Stimulated activated CD8-positive, alpha-beta memory T cell treated with anti-CD3 and anti-CD28 coated beads, Interleukin-12 subunit alpha, Interleukin-12 subunit beta, amount 100 ng/mL, for 1 hour (primary cell): ENCODE data around the gene RAMP3.
"Not testable (repeated sequence)": the region's sequence is repeated elsewhere in the genome, so short reads cannot be mapped to it uniquely, and the experiment has no call there.

Experiments used
- DNase-seq: peaks from one replicate; pipeline ENCODE4 v3.0.0-alpha.2; 2020; ENCODE audit warnings: low read depth

RAMP3 gene

DNA sequence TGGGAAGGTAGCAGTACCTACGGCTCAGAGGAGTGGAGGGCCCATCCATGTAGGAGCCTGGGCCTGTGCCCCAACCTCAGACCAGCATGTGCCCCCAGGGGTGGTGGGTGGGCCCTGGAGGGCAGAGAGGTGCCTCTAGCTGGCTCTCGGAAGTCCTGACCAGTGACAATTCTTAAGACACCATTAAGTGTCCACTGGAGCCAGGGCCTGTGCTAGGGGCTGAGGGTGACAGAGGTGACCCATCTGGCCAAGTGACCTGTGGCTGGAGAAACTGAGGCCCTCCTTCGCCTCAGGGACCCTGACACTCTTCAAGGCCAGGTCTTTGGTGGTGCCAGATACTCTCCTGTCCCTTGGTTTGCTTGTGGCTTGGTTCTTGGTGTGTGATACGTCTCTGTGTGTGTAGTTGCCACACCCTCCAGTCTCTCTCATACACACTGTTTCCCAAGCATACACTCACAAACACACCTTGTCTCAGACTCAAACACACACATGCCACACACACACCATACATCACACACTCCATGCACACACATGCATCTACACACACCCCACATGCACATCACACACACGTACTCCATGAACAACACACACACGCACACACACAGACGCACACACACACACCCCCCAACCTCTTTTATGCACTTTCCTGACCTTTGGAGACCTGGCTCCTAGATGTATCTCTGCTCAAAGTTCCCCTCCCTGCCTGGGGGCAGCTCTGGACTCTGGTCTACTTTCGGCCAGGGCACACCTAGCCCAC is 897 bp upstream of the RAMP3 start:
- no peak for DNase-seq

DNA sequence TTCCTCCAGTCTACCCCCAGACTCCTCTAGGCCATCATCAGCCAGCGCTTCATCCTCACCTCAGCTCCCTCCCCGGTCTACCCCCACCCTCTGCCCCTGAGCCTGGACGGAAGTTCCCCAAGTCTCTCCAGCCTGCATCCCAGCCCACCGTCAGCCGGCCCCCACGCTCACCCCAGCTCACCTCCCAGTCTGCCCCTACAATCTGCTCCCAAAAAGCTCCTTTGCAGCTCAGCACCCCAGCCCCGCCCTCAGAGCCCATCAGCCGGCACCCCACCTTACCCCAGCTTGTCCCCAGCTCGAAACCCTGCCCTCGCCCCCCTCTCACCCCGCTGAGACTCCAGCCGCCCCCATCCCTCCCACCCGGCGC is 322 bp upstream of the RAMP3 start:
- DNase-seq, result no peak

DNA sequence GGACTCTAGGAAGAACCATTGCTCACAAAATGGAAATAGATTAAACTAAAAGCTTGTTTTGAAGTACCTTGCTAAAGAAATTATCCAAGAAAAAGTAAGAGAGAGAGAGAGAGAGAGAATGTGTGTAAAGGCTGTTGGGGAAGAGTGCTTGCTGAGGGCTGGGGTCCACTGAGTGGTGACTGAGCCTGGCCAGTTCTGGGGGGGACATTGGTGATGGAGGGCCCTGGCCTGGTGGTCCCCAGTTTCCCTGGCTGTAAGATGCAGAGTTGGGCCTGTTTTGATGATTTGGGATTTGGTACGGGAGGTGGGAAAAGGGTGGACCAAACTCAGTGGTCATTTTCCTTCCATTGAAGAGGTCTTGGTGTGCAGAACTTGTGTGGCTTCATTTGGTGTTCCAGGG is 880 bp downstream of the RAMP3 start:
- DNase-seq, result no peak

DNA sequence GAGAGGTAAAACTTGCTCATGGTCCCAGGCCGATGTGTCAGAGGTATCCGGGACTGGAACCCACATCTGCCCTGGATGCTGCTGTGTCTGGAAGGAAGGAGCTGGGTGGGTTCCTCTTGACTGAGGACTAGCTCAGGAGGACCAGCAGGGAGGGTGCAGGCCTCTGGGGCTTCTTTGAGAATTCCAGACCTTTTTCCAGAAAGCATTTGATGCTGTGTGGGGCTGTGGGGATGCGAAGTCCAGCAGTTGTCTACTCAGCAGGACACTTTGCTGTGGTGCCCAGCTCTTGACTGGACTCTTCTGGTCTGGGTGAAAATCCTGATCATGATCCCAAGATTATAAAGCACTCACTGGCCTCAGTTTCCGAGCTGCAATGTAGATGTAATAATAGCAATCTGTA is 1.7 kb downstream of the RAMP3 start:
- DNase-seq, result no peak

DNA sequence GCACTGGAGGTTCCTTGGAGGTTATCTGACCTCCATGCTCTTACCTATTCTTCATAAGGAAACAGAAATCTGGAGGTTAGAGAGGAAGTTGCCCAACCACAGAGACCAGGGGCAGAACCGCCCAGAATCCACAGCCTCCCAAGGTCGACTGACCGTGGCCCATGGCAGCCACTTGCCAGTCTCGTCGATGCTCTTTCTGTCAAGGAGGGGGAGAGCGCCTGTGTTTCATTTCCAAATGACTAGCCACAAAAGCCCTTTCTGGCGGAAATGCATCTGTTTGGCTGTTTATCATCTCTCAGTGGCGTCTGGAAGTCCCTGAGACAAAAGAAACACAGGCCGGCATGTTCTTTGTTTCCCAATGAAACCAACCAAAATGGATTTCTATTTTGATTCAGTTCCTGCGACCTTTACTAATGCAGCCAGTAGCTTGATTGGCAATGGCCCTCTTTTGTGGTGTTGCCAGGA is 2.9 kb downstream of the RAMP3 start:
- no peak for DNase-seq

DNA sequence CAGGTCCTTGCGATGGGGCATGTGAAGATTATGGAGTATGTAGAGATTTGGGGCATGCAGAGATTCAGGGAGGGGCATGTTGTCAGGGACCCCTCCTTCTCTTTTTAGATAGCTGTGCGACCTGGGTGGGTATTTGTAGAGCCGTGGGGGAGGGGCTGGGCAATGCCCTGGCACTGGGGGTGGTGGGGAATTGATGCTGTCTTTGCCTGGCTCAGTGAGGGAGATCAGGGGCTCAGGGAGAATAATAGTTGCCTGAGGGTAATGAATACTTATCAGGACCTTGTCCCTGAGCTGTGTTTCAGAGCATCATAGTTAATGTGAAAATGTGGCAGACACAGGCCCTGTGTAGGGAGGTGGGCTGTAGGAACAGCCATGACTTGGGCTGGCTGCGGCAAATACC is 3.5 kb downstream of the RAMP3 start:
- no peak for DNase-seq

DNA sequence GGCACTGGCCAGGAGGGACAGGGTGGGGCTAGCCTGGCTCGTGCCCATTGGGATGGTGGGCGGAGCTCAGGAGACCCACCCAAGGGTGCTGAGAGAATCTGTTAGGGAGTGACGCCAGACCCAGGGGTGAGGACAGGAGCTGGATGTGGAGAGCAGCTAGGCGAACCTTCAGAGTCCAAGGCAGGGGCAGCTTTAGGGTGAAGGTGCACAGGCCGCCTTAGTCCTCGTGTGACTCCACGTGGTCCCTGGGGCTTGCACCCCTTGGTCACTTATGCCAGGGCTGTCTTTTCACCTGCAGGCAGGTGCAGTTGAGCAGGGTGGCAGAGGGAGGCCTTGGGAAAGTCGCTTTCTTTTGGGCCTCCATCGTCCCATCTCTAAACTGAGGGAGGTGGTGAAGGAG is 4.3 kb downstream of the RAMP3 start:
- no peak for DNase-seq

DNA sequence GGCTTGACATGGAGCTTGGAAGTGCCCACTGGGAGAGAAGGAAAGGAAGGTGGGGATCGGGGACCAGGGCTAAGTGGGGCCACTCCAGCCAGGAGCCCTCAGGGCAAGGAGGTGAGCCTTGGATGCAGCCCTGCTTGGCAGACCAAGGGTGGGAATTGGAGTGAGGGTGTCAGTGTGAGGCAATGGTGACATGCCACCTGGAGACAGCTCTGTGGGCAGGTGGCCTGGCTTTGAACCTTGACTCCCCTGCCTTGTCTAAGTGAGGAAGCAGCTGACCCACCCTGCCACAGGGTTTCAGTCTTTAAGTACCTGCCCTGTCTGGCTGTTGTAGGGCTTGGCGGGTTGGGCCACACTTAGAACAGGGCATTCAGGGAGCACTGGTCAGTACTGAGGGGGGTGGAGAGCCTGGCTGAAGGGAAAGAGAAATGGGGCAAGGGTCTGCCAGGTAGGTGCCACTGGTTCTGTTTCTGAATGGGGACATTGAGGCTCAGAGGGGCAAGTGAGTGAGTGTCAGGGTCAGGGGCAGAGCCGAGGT is 4.8 kb downstream of the RAMP3 start:
- no peak for DNase-seq

DNA sequence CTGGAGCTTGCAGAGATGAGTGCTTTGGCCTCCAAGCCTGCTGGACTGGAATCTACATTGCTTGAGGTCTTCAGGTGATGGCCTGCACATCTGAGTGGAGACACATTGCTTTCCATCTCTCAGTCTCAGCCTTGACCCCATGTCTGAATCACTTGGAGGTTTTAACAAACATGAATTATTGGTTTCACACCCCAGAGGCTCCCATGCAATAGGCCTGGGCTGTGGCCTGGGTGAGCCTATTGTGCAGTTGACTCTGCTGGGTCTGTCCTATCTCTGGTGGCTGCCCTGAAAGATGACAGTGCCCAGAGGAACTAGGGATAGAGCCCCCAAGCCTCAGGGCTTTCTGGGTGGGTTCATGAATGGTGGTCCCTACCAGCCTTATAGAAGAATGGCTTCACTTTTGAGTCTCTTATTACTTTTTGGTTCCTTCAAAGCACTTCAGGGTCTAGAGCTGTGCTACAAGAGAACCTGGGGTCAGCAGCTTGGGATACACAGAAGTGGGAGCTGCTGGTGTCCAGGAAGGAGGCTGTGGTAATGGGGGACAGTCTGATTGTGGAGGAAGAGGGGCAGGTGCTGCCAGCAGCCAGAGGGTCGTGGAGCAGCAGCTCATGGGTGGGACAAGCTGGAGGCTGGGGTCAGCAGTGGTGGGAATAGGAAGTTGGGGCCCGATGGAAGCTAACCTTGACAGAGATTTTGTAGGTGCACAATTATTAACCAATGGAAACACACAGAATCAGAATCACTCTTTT is 5.5 kb downstream of the RAMP3 start:
- no peak for DNase-seq

DNA sequence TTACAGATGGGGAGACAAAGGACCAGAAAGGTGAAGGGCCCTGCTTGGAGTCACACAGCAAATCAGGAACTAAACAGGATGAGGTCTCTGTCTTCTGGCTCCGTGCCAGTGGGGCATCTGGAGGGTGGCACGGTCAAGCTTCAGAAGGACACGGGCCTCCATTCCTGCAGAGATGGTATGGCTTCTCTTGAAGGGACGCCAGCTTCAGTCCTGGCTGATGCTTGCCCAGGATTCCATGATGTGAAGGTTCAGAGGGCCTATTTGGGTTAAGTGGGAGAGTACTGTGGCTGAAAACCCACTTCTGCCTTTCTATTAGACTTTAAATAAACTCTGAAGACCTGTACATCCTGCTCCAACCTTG is 6.1 kb downstream of the RAMP3 start:
- no peak for DNase-seq

DNA sequence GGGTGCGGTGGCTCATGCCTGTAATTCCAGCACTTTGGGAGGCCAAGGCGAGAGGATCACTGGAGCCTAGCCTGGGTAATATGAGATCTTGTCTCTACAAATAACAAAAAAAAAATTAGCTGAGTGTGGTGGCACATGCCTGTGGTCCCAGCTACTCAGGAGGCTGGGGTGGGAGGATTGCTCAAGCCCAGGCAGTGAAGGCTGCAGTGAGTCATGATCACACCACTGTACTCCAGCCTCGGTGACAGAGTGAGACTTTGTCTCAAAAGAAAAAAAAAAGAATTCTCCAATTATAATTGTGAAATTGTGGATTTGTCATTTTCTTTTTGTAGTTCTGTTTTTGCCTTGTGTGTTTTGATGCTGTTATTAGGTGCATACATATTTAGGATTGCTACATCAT is 6.7 kb downstream of the RAMP3 start:
- DNase-seq, result not testable (repeated sequence)

DNA sequence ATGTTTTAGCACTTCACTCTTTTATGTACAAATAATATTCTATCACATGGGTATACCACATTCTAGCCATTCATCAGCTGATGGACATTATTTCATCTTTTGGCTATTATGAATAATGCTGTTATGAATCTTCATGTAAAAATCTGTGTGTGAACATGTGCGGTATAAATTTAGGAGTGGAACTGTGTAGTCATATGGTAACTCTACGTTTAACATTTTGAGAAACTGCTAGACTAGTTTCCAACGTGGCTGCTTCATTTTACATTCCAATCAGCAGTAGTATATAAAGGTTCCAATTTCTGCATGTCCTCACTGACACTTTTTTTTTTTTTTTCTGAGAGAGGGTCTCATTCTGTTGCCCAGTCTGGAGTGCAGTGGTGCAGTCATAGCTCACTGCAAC is 8.3 kb downstream of the RAMP3 start:
- no peak for DNase-seq

DNA sequence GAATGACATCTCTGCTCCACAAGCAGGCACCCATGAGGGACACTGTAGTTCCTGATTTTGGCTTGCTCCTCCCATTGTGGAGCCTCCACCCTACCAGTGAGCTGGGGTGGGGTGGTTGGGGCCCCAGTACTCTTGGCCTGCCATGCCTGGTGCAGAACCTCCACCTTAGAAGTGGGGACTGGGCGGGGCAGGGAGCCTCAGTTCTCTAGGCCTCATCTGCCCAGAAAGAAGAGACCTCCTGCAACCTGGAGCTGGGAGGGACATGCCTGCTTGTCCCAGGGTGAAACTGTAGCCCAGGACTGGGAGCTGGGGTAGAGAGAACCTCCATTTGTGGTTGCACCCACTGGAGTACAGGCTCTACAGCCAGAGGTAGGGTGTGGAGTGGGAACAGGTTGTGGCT is 14.4 kb downstream of the RAMP3 start:
- no peak for DNase-seq

DNA sequence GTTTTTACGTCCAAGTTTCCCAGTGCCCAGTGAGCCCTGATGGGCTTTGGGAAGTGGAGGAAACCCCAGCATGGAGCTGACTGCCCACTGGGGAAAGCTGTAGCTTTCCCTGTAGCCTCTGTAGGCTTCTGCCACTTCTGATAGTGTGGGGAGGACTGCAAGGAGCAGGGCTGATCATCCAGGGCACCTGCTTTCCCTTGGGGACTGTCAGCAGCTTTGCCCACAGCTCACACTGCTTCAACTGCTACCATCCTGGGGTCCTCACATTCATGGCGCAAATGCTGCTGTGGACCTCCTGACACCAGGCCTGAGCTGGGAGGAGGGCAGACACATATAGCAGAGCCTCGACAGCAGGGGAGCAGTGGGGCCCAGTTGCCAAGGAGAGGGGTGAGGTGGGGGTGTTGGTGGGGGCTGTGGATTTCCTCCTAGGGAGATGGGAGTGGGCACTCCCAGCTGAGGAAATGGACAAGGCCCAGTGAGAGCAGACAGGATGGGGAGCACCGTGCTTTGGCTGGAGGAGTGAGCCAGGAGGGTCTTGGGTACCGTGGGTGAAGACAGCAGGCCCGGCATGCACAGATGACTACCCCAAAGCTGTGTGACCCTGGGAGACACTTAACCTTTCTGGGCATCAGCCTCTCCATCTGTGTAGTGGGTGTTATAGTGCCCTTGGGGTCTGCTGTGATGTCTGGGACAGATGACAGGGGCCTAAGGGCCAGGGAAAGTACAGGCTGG is 16.2 kb downstream of the RAMP3 start:
- DNase-seq, result no peak

DNA sequence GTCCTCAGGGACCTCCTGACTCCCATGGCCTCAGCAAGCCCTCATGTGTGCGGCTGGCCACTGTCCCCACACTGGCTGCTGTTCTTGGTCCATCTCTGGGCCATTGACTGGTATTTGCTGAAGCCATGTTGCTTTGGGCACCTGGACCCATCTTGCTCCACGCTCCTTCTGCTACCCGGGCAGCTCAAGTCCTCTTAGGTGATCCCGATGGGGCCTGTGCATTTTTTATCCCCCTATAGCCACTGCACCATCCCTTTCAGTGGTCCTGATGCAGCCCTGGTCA is 16.7 kb downstream of the RAMP3 start:
- DNase-seq, result no peak

DNA sequence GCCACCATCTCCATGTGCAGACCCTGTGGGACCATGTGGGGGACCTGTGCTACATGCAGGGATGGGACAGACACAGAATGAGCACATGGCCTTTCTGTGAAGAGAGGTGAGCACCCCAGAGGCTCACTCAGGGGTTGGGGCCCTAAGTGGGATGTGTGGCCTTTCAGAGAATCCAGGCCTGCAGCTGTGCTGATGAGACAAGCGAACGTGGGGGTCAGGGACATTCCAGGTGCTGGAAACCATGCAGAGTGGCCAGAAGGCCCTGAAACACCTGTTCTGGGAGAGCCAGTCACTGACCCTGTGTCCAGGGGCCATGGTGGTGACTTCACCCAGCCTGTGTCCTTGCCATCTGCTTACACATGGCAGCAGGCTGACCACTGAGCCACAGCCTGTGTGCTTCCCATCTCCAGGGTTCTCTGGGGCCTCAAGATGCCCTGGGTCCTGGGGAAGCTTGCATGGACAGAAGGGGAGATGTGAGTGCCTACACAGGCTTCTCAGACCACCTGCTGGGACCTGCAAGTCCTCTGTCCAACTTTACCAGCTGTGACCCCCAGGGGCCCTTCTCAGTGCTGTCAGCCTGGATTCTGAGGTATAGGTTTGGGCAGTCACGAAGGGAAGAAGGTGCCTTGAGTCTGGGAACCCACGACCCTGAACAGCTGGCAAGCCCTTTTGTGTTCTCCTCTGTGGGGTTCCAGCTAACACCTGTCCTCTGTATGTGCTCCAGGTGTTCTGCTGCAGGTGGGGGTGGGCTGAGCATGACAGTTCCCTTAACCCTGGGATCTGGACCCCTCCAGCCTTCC is 17.6 kb downstream of the RAMP3 start:
- no peak for DNase-seq

DNA sequence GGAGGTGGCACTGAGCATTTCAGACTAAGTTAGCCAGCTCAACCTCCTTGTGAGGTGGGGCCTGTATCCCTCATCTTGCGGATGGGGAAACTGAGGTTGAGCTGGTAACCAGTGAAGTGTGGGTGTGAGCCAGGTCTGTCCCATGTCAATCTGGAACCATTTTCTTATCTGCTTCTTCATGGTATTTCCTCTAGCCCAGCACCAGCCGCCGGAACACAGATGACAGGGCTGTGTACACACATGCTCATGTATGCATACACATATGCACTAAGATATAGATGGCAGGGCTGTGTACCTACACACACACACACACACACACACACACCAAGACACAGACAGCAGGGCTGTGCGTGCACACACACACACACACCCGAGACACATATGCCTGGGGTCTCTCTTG is 18.5 kb downstream of the RAMP3 start:
- no peak for DNase-seq

DNA sequence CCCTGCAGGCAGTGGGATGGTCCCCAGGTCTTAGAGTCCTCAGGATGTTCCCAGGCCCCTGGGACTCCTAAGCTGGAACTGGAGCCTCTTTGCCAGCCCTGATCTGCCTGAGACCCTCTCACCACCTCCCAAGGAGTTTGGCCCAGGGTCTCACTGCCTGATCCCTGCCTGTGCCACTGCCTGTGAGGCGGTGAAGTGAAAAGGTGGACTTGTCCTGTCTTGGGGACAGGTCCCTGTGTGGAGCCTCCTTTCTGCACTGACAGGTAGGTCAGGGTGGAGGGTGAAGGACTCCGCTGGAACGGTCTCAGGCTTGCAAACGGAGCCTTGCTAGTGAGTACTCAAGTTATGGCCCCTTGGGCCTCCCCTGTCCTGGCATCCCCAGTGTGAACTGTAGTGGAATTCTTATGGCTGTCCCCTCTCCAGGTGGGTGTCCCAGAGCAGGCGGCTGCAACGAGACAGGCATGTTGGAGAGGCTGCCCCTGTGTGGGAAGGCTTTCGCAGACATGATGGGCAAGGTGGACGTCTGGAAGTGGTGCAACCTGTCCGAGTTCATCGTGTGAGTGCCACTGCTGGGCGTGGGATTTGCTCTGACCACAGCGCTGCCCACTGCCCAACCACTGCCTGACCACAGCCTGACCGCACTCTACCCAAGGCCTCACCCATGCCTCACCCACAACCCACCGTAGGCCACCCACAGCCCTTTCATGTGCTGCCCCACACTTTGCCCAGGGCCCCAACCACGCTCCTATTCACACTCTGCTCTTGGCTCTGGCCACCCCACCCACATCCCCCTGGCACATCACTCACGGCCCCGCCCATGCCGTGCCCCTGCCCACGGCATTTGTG is 19.5 kb downstream of the RAMP3 start:
- no peak for DNase-seq

DNA sequence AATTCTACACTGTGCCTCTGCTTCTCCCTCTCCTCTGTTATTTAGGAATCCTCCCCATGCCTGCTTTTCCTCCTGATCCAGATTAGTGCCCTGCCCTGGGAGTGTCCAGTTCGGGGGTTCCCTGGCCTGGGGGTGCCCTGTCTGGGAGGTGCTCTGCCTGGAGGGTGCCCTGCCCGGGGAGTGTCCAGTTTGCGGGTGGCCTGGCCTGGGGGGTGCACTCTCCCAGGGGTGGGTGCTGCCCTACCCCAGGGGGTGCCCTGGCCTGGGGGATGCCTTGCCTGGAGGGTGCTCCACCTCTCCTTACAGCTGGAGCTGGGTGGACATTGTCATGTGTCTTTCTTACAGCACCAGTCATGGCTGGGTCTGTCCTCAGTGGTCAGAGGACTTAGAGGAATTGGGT is 20.2 kb downstream of the RAMP3 start:
- DNase-seq, result no peak

DNA sequence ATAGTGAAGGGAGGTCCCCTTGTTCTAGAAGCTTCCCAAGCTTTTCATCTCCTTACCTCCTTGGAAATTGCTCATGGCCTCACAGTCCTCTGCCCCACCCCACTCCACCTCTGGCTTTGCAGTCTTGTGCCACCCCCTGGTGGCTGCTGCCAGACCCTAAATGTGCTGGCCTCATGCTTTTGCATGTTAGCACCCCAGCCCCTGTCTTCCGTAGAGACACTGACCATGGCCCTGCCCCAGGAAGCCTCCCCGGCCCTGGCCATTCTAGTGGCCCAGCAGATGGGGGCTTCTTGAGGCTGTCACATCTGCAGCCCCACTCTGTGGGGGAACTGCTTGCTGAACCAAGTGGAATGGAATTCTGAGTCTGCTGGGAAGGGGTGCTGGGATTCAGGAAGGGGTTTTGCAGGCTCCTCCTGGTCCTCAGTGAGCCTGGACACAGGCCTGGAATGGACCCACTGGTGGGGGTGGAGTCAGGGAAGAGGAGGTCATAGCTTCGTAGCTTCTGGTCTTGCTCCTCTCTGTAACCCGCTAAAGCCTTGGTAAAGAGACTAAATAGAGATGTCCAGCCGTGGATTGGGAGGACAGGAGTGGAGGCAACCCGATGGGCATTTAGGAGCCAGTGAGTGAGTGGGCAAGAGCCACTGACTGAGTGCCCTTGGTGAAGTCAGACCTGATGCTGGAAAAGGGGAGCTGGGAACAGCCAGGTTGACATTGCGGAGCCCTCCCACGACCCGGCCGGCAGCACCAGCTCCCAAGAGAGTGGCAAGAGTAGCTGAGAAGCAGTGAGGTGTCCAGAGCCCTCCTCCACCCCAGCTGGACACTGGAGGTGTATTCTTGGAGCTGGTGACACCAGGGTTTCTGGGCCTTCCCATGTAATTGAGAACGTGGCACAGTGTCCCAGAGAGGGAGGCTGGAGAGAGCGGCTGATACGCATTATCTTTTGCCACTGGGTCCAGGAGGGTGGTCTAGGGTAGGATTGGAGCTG is 20.9 kb downstream of the RAMP3 start:
- no peak for DNase-seq
